IPS-15b (cell line): Measurements from ENCODE around the gene TBXA2R.

ENCODE experiments used
- H3K27me3 ChIP-seq: one replicate; pipeline ENCODE4 v1.6.1; 2013; ENCODE audit warnings: low read length; ENCODE audit not compliant: control insufficient read depth, insufficient read depth
- H3K36me3 ChIP-seq: one replicate; pipeline ENCODE4 v1.6.1; 2013; ENCODE audit warnings: low read length; ENCODE audit not compliant: control insufficient read depth, insufficient read depth
- H3K4me1 ChIP-seq: one replicate; pipeline ENCODE4 v1.6.1; 2013; ENCODE audit warnings: mild to moderate bottlenecking, low read length; ENCODE audit not compliant: control insufficient read depth, insufficient read depth
- H3K4me3 ChIP-seq: one replicate; pipeline ENCODE4 v1.5.1; 2013; ENCODE audit warnings: low read depth, low read length
- H3K9ac ChIP-seq: one replicate; pipeline ENCODE4 v1.6.1; 2013; ENCODE audit warnings: low read depth, mild to moderate bottlenecking, low read length
- H3K9me3 ChIP-seq: one replicate; pipeline ENCODE4 v1.6.1; 2013; ENCODE audit warnings: mild to moderate bottlenecking, low read length; ENCODE audit not compliant: control insufficient read depth, insufficient read depth

The TBXA2R gene

DNA sequence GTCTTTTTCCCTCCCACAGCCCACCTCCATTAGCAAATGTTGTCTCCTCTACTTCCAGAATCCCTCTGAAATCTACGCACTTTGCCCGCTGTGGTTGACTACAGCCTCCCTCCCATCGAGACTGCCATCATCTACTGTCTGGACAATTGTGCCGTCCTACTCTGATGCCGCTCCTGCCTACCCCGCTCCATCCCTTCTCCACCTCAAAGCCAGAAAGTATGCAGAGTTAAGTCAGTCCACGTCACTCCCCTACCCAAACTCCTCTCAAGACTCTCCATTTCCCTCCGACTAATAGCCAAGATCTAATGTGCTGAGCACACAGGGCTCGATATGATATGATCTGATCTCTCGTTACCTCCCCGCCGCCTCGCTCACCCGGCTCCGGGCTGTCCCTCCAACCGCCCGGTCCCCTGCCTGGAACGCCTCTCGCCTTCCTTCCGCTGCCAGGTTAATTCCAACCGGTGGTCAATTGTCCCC is 19.4 kb upstream of the TBXA2R start:
- no peaks in the 10 kb centered on the region for H3K27me3 ChIP-seq
- H3K4me1 ChIP-seq: no peaks in the 10 kb centered on the region
- no peaks in the 10 kb centered on the region for H3K9me3 ChIP-seq
- H3K36me3 ChIP-seq: peaks cover under 1% of the 10 kb centered on the region
- H3K9ac ChIP-seq: peak overlapping the region; percentile 94
- peak overlapping the region; percentile 81 for H3K4me3 ChIP-seq

DNA sequence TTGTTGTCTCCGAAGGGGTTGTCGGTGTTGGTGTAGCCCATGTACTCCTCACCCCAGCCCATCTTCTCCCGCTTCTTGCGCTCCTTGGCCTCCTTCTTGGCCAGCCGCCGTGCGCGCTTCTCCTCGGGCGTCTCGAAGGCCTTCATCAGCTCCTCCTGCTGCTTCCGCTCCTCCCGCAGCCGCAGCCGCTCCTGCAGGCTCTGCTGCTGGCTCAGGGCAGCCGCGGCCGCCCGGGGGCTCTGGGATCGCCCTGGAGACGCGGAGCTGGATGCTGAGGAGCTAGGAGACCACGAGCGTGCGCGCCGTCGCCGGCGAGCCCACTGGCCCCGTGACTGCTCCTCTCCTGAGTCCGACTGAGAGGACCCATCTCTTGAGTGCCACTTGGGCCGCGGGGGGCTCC is 17.0 kb upstream of the TBXA2R start:
- Histone ChIP-seq H3K9ac (no peak overlapping the region), H3K36me3 (peaks cover 9% of the 10 kb centered on the region)

DNA sequence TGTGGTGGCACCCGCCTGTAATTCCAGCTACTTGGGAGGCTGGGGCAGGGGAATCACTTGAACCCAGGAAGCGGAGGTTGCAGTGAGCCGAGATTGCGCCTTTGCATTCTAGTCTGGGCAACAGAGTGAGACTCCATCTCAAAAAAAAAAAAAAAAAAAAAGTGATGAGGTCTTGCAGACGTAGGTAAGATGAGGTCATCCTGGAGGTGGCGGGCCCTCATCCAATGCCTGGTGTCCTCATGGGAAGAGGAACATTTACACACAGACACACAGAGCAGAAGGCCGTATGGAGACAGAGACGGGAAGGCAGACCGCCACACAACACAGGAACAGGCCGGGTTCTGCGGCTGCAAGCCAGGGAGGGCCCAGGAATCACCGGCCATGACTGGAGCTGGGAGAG is 15.5 kb upstream of the TBXA2R start:
- Histone ChIP-seq H3K9me3 (no peaks in the 10 kb centered on the region), H3K4me1 (no peaks in the 10 kb centered on the region), H3K27me3 (no peaks in the 10 kb centered on the region), H3K9ac (no peak overlapping the region), H3K36me3 (peaks cover 13% of the 10 kb centered on the region), H3K4me3 (no peak overlapping the region)

More for the DNA sequence above, 17.0 kb upstream of the TBXA2R start:
- Histone ChIP-seq H3K27me3 (no peaks in the 10 kb centered on the region), H3K9me3 (no peaks in the 10 kb centered on the region), H3K4me1 (no peaks in the 10 kb centered on the region), H3K4me3 (no peak overlapping the region)

DNA sequence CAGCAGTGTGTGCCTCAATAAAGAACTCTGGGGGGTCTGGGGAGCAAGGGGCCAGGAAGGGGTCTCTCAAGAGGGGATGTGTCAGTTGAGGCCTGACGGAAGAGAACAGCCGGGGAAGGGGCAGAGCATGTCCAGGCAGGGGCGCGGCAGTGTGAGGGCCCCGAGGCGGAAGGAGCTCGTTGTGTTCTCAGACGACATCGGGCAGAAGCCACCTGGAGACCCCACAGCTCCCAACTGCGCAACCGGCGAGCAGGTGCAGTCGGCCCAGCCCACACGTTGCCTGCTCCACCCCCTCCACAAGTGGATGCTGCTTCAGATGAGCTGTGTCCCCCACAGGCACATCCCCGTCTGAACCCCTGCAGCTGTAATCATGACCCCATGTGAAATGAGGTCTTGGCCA is 15.0 kb upstream of the TBXA2R start:
- Histone ChIP-seq H3K9me3 (no peaks in the 10 kb centered on the region), H3K4me3 (no peak overlapping the region), H3K4me1 (no peaks in the 10 kb centered on the region), H3K9ac (no peak overlapping the region), H3K36me3 (peaks cover 14% of the 10 kb centered on the region), H3K27me3 (no peaks in the 10 kb centered on the region)

DNA sequence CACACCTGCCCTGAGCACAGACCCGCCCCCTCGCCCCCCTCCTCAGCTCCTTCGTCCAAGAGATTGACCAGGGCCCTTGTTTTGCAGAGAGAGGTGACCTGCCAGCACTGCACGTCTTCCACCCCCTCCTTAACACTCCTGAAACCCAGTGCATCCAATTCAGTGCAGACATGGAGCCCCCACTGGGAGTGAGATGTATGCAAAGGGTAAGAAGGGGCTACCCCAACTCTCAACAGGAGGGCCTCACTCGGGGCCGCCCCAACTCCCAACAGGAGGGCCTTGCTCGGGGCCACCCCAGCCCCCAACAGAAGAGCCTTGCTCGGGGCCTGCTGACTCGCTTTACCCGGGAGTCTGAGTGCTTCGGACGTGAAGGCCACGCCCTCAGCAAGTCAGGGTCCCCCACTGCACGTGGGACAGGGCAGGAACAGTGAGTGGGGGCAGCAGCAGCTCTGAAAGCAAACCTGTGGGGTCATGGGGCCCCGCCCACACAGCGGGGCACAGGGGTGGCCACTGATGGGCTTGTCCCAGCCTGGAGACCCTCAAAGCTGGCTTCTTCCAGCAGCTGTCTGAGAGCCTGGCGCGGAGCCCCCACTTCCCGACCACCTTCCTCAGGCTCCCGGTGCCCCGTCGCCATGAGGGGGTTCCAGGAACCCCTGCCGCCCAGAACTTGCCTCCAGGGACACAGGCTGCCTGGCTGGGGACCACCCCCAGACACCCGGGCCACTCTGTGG is 14.3 kb upstream of the TBXA2R start:
- H3K27me3 ChIP-seq: no peaks in the 10 kb centered on the region
- H3K36me3 ChIP-seq: peaks cover 14% of the 10 kb centered on the region
- no peak overlapping the region for H3K4me3 ChIP-seq
- no peaks in the 10 kb centered on the region for H3K4me1 ChIP-seq
- no peaks in the 10 kb centered on the region for H3K9me3 ChIP-seq
- H3K9ac ChIP-seq: no peak overlapping the region

DNA sequence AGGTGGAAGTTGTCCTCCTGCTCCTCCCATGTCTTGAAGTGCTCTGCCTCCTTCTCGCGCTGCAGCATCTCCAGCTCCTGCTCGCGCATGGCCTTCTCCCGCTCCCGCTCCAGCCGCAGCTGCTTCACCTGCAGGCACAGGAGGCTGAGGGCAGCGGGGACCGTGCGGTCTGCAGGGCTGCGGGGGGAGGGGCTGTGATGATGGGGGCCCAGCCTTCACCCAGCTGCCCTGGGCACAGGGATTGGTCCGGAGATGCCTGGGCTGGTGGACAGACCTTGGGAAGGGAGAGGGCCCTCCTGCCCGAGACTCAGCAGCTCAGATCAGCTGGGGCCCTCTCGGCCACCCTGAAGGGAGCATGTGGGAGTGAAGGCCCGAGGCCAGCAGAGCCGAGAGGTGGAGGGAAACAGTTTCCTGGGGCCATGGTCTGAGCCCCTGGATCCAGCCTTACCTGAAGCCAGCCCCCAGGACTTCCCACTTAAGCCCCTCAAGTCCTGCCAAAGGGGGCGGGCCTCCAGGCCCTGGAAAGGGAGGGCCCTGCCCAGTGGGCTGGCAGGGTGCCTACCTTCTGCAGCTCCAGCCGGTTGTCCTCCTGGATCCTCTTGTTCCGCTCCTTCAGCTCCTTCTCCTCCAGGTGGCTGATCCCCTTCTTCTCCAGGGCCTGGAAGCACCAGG is 13.6 kb upstream of the TBXA2R start:
- peaks cover 14% of the 10 kb centered on the region for H3K36me3 ChIP-seq
- no peaks in the 10 kb centered on the region for H3K27me3 ChIP-seq
- no peaks in the 10 kb centered on the region for H3K4me1 ChIP-seq
- H3K9ac ChIP-seq: no peak overlapping the region
- H3K4me3 ChIP-seq: no peak overlapping the region
- H3K9me3 ChIP-seq: no peaks in the 10 kb centered on the region

DNA sequence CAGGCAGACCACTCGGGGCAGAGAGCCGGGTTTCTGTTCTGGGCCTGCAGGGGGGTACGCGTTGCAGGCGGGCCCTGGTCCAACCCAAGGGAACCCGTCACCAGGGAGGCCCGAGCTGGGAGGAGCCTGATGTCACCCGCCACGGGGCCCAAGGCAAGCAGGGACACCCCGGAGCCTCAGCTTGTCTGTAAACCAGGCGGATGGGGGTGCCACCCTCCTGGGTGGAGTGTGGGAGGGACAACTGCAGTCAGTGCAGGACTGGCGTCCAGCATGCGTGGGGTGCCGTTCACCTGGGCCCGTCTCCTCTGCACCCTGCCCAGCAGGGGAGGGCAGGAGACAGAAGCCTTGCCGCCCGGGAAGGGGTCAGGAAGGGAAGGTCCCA is 12.9 kb upstream of the TBXA2R start:
- Histone ChIP-seq H3K4me1 (no peaks in the 10 kb centered on the region), H3K4me3 (no peak overlapping the region), H3K27me3 (no peaks in the 10 kb centered on the region), H3K9me3 (no peaks in the 10 kb centered on the region), H3K36me3 (peaks cover 14% of the 10 kb centered on the region), H3K9ac (no peak overlapping the region)

DNA sequence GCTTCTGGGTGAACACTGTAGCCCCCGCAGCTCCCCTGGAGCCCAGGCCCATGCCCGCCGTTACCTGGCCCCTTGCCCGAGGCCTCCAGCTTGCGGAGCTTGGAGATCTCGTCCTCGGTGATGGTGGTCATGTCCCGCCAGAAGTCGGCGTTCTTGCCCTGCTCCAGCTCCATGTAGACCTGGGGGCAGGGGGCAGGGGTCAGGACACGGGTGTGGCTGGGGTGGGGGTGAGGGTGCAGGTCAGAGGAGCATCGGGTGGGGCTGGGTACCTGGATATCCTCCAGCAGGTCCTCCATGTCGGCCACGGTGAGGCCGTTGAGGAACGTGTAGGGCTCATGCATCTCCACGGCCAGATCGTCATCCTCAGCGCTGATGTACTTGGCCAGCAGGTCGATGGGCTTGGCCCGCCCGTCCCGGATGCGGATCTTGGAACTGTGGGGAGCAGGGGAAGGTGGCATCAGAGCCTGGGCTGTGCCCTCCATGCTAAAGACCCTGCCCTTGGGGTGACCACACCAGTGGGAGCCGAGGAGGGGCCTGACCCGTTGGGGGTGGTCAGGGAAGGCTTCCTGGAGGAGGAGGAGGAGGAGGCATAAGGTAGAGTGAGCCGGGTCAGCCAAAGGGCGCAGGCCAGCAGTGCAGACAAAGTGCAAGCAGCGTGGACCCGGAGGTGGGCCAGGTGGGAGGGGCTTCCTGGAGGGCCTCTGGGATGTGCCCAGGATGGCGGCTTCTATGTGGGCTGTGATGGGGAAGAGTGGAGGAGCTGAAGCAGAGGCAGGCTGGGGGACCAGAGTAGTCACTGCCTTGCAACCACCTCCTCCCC is 12.3 kb upstream of the TBXA2R start:
- no peaks in the 10 kb centered on the region for H3K9me3 ChIP-seq
- H3K36me3 ChIP-seq: peaks cover 14% of the 10 kb centered on the region
- H3K27me3 ChIP-seq: no peaks in the 10 kb centered on the region
- H3K4me3 ChIP-seq: no peak overlapping the region
- no peak overlapping the region for H3K9ac ChIP-seq
- H3K4me1 ChIP-seq: no peaks in the 10 kb centered on the region

DNA sequence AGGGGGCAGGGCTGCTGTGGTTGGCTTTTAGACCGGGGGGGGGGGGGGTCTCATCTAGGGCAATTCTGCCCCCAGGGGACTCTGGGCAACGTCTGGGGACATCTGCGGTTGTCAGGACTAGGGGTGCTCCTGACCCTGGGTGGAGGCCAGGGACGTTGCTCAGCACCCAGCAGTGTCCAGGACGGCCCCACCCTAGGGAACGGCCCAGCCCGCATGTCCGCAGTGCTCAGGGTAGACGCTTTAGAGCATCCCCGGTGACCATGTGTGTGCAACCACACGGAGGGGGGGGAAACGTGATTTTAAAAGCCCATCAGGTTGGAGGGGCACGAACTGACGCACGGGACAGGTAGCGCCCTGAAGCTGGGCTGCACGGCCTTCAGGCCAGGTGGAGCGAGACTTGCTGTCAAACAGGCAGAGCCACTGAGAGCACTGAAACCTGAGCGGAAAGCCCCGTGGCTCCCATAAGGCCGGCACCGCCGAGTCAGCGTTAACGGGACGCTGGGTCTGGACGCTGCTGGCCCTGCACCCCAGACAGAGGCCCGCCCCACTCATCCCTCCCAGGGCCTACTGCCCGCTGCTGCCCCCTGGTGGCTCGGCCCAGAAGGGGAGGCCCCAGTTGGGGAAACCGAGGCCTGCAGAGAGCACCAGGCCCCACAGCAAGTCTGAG is 11.6 kb upstream of the TBXA2R start:
- Histone ChIP-seq H3K9ac (no peak overlapping the region), H3K4me3 (no peak overlapping the region), H3K9me3 (no peaks in the 10 kb centered on the region), H3K36me3 (peaks cover 14% of the 10 kb centered on the region), H3K4me1 (no peaks in the 10 kb centered on the region), H3K27me3 (no peaks in the 10 kb centered on the region)

DNA sequence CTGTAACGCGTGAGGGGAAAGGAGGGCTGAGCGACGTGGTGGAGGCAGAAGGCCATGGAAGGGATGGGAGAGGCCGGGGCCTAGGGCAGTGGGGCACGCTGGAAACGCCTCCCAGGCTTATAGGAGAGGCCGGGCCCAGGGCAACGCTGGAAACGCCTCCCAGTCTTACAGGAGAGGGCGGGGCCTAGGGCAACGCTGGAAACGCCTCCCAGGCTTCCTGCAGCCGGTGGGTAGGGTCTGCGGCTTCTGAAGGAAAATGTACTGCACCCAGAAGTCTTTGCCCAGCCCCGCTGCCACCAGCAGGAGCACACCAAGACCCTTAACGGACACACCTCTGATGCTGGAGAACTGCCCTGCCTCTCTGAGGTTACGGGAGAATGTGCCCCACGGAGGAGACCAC is 10.8 kb upstream of the TBXA2R start:
- Histone ChIP-seq H3K27me3 (no peaks in the 10 kb centered on the region), H3K9me3 (no peaks in the 10 kb centered on the region), H3K36me3 (peaks cover 17% of the 10 kb centered on the region), H3K9ac (no peak overlapping the region), H3K4me1 (no peaks in the 10 kb centered on the region), H3K4me3 (no peak overlapping the region)

DNA sequence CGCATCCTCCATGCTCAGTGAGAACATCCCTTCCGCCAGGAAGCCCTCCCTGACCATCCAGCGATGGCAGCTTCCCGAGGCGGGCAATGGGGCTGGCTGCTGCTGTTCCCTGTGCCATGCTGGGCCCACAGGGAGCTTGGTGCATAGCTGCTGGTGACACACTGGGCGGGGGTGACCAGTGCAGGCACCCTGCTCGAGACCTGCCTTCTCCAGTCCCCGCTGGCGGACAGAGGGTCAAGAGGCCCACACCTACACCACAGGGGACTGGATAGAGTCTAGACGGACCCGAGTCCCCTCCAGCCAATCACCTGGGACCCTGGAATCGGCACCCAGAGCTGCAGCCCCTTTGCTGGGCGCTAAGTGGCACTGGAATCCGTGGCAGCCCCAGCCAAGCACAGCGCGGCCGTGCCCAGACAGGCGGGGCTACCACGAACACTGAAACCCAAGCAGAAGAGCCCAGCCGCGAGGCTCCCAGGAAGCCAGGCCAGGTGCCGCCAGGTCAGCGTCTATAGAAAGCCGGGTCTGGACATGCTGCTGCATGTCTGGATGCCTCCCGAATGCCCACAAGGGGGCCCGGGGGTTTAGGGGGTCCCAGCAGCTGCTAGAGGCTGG is 9.0 kb upstream of the TBXA2R start:
- Histone ChIP-seq H3K27me3 (no peaks in the 10 kb centered on the region), H3K9ac (no peak overlapping the region), H3K36me3 (peaks cover 27% of the 10 kb centered on the region), H3K4me3 (no peak overlapping the region), H3K4me1 (no peaks in the 10 kb centered on the region), H3K9me3 (no peaks in the 10 kb centered on the region)
